Right renal cortex interstitium (tissue), 3 donors: ENCODE results near the gene IGF1R. TPM values are rescaled to one million over a fixed set of nuclear protein-coding genes. Genes with fewer than 3 reads are reported as not detected.

Experiments
- DNase-seq, 3 donors: peaks; one replicate each; pipeline ENCODE4 v3.0.0-alpha.2; 2013; ENCODE audit warnings: low read depth in 3 of 3, low spot score in 2 of 3
- polyA plus RNA-seq, 3 donors: library from polyadenylated mRNA; unstranded; fragments of 120-200 nt; gene quantifications; one replicate each; pipeline ENCODE4 v1.2.1, GENCODE V29; 2013; ENCODE audit not compliant: insufficient read length in 3 of 3

IGF1R gene
- polyA plus RNA-seq, 3 donors: 41.7 to 48.8 (median 44.0) TPM

DNA sequence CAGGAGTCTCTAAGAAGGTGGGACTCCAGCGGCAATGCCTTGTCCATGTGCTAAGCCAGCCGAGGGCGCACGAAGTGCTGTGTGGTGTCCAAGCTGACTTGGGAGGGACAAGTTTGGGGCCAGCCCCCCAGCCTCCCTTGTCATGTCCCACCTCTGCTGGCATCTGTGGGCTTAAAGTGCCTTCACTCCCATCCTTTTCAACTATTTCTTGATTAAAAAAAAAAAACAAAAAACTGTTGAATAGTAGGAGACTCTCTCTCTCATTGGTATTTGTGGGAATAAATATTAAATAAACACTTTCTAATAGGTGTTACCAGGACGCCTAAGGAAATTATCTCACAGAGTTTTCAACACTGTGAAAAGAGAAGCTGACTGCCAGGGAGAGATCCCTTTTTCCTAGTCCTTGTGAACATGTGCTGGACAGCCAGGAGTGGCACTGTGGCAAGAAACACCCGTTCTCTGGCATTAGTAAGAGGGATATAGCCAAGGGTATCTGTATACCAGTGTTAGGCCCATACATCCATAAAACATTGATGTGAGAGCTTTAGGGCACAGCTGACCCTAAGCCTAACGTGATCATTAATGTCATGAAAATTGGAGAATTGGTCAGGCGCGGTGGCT lies 158.0 kb downstream of the IGF1R start:
- no peak for DNase-seq

DNA sequence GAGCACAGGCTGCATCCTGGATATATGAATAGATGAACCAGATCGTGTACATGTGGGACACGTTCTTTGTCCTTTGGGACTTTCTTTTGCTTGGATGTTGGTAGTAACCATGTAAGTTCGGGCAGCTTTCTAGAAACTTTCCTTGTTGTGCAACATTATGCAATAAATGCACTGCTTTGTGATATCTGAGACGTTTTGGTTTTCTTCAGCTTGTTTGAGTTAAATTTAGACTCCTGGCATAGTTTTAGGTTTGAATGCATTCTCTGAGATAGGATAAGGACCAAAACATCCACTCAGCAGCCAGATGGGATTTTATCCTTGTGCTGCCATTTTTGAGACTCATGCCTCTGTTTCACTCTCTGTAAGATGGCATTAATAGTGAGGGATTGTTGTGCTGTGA lies 158.9 kb downstream of the IGF1R start:
- no peak for DNase-seq

DNA sequence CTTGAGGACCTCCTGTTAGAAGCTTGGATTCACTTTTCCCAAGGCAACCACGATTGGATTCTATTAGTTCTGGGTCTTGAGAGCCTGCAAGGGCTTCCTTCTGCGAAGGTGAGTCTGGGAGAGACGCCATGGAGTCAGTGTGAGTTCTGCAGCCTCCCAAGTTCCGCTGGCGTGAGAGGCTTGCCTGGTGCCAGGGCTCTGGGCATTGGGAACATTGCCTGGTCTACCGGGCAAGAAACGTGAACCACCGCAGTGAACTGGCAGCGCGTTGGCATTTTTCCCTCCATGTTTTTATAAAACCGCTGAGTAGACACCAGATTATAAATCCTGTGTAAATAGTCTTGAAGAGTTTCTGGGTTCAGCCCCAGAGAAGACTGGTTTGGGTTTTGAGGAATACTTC lies 160.9 kb downstream of the IGF1R start:
- DNase-seq: no peak

DNA sequence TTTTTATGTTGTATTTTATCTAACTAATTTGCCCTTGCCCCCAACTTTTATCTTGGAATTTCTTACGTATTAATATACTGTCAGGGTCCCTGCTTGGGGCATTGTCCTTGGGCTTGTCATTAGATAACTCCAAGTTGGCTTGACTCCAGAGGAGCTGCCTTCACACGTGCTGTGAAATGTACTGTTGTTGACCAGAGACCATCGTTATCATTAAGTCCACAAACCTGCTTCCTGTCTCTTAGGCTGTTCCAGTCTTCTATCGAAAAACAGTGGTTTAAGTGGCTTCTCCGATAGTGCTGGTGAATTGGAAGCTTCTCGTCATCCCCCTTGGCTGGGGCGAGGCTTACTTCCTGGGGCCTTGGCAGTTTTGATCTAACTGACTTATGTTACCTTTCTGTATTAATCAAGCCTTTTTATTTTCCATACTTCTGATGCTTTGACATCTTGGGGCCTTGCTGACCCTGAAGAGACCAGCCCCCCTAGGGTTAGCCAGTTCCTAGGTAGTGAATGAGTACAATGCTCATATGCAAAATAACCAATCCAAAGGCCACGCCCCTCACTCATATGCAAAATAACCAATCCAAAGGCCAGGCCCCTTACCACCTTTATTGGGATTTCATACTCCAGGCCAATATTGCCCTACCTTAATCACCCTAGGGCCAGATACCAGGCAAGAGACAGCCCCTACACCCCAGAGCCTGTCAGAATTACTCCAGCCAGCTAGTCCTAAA lies 164.5 kb downstream of the IGF1R start:
- DNase-seq: no peak

DNA sequence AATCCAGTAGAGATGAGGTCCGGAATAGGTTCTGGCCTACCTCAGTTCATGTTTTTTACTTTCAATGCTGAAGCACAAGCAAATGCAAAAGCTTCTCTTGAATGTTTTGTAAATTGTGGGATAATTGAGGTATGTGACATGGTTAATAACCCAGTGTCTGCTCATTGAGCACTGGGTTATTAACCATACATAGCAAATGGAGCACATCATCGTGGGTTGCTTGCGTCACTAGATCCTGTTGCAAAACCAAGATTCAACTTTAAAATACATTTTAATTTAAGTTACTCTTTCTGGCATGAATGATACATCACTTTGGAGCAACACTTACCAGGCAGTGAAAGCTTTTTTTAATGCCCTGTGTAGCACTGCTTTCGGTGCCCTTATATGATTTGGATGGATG lies 165.6 kb downstream of the IGF1R start:
- DNase-seq: no peak

DNA sequence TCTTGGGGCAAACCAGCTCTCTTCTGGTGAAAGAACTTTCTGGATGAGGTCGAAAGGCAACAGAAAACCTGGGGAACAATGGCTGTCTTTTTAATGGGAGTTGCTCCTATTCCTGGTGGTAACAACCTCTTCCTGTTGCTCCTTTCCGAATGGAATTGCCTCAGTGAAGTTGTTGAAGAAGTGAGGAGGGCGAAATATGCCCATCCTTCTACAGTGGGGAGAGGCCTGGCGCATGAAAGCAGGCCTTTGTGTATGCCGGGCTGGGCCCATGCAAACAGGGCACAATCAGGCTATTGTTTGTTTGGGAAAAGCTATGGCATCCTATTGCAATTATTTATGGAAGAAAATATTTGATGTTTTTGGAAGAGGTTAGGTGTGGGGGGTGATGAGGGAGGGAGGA lies 166.9 kb downstream of the IGF1R start:
- DNase-seq: no peak

DNA sequence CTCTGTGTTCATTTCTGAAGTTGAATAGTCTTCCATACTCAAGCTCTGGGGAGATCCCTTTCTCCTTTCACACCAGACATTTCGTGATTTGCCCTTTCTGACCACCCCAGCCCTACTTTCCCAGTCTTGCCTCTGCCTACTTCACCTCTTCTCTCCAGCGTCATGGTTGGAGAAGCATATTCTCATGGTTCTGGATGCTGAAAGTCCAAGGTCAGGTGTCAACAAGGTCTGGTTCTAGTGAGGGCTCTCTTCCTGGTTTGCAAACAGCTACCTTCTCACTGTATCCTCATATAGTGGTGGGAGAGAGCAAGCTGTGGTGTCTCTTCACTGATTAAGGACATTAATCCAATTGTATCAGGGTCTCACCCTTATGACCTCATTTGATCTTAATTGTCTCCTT lies 169.4 kb downstream of the IGF1R start:
- no peak for DNase-seq

DNA sequence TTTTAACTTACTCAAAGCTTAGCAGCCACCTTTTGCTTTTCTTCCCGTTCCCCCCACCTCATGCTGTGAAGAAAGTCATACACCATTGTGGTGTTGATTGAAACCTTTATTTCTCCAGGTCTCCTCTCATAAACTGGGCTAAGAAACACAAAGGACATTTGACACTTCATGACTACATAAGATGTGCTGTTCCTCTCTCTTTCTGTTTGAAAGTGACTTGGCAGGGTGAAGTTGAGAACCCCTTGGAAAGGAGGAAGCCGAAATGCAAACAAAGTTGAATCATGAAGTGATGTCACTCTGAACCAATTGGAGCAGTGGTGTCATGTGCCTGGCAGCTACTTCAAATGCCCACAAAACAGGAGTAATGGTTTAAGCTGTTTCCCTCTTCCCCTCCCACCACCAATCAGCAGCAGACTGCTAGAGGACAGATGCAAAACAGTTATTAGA lies 174.7 kb downstream of the IGF1R start:
- no peak for DNase-seq

DNA sequence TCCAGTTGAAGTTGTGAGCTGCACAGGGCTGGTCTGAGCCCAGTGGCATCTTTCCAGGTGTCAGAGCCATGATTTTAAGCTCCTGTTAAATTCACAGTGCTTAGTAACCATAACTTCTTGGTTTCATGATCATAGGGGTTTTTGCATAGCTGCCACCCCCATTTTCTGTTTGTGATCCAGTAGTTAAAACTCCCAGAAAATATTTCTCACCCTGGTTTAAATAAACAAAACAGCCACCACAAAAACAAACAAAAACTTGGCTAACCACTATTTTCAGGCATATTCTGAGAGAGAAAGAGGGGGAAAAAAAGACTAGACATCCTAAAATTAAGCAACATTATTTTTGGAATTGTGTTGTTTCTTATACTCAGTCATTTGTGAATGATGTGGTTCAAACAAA lies 175.3 kb downstream of the IGF1R start:
- no peak for DNase-seq

DNA sequence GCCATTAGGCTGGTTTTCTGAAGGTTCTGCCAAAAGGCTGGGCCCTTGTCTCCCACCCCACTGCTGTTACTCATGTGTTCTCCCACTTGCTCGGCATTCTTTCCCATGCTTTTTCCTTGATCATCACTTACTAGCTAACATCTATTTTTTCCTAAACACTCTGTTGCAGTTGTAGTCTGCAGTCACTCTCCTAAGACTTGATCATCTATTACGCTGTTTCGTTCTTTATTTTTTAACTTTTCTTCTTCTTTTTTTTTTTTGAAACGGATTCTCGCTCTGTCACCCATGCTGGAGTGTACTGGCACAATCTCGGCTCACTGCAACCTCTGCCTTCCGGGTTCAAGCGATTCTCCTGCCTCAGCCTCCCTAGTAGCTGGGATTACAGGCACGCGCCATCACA lies 176.3 kb downstream of the IGF1R start:
- DNase-seq: no peak

DNA sequence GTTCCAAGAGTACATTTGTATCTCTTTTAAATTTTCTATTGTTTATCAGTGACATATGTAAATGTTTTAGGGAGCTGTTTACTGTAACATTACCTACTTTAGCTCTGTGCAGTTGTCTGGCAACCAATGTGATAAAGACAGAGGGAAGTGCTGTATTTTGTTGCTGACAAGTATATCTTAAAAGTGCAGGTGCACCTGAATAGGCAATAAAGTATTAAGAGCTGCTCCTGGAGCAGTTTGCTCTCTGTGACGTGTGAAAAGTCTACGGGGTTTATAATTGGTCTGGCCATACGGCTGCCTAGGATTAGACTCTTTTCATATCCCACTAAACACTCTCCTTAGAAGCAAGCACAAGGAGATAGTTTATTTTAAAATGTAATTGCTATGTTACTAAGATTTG lies 178.3 kb downstream of the IGF1R start:
- no peak for DNase-seq

DNA sequence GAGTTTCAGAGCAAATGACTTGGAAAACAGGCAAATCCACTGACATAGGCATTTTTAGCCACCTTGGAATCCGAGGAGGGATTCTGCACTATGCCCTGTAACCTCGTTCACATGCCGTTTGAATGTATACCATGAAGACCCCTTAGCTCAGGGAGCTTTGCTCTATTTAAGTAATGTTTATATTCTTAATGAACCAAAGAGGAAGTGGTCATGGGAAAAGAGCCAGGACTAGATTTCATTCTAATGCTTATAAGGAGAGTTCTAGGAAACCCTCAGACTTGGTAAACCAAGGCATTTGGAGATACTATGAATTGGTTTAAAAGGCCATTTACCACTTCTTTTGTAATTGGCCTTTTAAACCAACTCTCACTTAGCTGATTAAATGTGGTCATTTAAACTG lies 178.9 kb downstream of the IGF1R start:
- no peak for DNase-seq

DNA sequence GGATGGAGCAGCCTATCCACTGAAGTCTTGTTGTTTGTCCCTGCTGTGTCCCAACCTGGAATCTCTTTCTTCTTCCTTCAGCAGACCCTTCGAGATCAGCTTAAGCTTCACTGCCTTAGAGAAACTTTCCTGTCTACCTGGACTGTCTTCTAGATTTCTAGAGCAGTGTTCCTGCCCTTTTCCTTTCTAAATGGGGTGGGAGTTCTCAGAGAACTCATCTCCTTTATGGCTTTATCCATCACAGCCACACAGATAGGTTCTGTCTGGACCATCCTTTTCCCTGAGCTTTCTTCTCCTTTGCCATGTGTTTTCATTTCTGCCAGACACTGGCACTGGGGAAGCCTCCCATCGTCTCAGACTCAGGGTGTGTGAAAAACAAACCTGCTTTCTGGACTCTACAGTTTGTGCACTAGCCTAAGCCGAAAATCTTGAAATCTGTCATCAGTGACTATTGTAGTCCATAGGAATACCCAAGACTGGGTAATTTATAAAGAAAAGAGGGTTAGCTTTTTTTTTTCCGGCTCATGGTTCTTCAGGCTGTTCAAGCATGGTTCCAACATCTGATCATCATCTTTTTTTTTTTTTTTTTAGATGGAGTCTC lies 181.8 kb downstream of the IGF1R start:
- no peak for DNase-seq

DNA sequence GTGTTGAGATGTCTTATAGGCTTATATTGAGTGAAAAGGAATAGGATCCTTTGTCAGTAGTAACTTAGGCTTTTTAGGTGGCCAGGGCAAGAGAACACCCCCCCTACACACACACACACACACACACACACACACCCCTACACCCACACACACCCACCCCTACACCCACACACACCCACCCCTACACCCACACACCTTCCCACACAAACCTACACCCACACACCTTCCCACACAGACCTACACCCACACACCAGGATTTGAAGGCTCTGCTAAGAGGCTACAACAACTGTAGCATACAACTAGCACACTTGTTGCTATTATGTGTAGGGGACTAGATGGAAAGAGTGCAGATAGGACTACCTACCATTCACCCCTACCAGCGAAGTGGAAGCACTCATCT lies 186.6 kb downstream of the IGF1R start:
- DNase-seq: no peak

DNA sequence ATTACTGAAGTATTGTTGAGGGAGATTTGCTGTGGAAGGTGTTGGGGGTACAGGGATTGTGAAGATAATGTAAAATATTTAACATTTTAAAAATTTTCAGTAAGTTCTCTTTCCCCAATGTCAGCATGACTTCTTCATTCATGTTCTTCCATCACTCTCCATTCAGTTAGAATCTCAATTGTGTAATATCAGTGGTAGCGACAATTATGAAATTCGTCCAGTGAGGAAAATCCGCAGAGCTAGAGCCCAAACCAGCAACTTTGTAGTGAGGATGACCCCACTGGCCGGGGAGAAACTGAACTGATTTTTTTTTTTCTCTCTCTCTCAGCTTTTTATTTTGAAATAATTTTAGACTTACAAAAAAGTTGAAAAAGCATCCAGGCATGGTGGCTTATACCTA lies 187.5 kb downstream of the IGF1R start:
- DNase-seq: no peak

DNA sequence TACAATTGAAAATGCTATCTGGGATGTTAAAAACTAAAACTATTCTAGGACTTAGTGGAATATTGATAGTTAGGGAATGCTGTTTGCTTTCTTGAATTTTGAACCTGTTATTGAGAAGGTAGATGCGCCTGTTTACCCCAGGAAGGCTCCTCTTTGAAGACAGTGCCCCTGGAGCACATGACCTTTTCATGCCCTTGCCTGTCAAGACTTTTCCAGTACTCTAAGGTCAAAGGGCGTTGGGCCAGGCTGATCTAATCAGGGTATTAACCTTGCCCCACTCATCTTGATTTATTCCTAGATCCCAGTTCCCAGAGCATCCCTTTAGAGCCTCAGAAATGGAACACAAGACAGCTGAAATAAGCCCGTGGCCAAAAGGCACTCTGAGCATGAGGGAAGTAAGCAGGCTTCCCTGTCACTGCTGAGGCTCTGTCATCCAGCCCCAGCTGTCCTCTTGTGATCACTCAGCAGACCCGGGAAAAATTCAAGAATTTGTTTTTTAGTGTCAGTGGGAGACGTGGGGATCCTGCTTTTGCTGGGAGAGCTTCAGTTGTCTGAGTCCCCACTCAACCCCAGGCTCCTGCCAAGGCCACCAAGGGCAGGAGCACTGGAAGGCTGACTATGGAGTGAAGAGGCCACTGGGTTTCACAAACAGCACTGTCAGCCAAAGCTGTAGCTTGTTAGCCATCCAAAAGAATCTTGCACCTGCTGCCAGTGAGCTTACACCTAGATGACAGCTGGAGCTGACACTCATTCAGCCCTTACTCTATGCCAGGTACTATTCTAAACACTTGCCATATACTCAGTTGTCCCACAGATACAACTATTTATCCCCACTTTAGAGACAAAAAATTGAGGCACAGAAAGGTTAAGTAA lies 190.3 kb downstream of the IGF1R start:
- DNase-seq: no peak

DNA sequence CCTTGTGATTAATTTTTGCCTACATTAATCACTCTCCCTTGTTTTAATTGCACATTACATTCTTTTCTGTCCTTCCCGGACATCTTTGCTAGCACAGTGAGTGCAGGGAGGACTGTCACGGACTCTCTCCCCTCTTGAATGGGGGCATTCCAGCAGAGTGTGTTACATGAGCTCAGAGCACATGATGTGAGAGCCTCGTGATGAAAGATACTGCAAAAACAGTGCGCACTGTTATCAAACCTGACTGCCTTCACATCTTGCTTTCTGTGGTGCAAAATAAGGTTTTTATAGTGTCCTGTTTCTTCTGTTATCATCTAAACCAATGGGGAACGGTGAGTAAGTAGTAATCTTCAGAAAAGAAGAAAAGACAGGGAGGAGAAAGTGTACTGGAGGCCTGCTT lies 191.7 kb downstream of the IGF1R start:
- DNase-seq: no peak

DNA sequence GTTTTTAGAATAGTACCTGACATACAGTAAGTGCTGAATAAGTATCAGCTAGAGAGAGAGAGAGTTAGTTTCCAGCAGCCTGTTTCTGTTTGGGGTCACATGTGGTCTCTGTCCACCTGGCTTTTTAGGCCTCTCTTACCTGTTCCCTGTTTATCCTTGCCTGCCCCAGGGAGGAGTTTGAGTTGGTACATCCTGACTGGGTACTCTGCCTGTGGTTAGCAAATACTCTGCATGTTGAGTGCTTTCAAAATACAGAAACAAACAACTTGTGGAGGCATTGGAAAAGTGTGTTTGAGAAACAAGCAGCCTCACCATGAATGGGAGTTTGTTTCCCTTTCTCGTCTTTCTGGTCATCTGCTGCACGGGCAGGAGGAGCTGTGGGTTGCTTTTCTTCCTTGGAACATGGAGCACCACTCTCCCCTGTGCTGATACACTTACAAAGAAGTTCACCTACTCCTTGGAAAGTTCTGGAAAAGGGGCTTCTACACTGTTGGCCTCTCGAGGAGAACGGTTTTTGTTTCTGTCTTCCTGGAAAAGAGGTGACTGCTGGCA lies 193.2 kb downstream of the IGF1R start:
- no peak for DNase-seq

DNA sequence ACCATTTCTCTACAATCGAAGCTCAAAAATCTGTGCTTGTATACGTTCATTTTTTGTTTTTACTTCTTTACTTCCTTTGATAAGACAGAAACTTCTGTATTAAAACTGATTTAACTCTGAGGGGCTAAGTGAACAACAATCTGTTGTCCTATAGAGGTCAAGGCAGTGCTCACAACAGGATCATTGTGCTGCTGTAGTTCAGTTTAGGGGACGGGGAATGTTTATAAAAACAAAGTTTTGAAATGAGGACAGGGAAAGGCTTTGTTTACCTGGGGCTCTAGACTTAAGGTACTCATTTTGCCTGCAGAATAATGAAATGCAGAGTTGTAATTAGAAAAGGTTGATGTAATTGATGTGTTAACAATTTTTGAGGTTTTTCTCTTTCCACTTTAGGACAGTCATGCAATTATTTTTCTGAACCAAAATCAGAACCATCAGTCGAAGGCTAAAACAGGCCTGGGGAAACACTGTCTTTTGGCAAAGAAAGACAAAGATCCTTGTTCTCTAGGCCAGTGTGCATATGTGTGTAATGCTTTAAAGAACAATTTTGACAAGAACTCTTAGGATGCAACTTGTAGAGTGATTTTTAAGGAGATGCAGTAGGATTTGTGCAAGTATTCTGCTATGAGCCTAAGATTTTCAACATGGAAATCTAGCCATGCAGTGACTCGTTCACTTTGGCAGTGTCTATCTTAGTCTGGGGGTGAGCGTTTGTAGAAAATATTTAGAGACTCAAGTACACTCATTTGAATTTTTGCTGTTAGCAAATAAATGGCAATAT lies 194.0 kb downstream of the IGF1R start:
- DNase-seq: no peak

DNA sequence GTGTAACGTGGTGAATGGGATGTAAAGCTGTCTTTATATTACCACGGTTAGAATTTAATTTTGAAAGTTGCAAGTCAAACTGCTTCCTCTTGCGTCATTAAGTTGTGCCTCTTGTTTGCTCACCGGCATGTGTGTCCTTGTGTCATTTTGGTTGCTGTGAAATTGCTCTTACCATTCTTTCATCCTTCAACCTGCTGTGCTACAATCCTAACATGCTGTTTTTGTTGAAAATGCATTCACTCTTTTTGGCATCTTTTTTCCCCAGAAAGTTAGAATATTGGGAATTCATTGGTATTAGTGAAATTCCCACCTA lies 194.6 kb downstream of the IGF1R start:
- no peak for DNase-seq
